HG03196 (cell line): ENCODE data around the gene PIH1D2.
"Not testable (repeated sequence)": the region's sequence is repeated elsewhere in the genome, so short reads cannot be mapped to it uniquely, and the experiment has no call there.

Experiments
- ATAC-seq: cut with Tn5 transposase; IDR thresholded peaks from one replicate; pipeline ENCODE4 v1.9.1; 2021; ENCODE audit not compliant: unreplicated experiment

PIH1D2 gene

DNA sequence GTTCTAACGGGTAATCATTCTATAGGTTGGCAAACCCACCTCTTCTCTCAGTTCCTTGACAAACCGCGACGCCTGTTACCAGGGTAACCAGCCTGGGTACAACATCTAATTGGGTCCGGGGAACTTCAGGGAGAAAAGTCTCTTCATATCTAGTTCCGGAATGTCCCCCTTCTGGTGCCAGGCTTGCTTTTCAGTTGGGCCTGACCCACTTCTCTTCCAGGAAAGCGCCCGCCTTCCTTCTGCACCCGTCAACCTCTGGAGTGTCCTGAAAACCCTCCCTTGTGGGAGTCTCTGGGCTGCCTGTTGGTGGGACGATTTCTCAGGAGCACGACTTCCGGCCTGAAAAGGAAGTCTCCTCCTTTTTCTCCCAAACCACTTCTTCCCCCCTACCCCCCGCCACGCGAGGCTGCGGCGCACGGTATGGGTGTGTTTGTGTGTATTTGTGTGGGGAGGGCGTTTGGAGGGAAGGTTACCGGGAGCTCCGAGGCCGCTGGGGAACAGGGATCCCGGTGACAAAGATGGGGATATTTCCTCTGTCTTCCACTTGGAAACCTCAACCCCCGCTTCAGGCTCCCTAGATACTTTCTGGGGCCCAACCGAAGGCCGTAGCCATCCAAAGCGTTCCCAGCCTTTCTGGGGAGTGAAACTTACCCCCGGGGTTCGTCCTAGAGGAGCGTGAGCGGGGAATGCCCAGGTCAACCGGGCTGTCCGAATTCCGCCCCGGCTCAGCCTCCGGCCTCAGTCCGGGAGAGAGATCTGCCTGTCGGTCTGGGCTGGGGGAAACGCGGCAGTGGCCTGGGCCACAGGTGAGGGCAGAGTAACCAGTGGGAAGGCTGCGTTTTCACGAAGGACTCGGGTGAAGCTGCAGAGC is at the start of gene PIH1D2, which contains the start of gene NKAPD1:
PIH1D2 (minus strand) TSS at position 77 of the 871 bp plus-strand sequence. CDS start 843 bp downstream, outside the sequence.
NKAPD1 (plus strand) TSS at position 359 of the 871 bp plus-strand sequence. CDS start 1,276 bp downstream, outside the sequence.
- peak; percentile 74 for ATAC-seq

DNA sequence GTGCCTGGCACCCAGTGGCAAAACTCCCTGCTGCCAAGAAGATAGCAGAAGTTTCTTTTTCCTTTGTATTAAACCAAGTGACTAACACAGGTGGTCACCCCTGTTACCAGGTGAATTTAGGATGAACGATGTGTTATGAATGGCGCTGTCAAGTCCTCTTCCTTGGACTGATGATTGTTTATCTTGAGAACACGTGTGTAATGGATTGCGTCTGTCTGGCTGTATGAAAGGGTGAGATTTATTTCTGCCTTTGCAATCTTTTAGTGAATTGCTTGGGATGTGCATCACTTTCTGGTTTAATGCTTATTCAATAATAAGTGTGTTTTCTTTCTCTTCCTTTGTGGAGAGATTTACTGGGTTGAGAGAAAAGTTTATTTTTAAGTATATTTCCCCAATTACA is 49.3 kb upstream of the PIH1D2 start:
- no peak for ATAC-seq

GRCh38 chr11:112121981-112122615 is 48.3 kb upstream of the PIH1D2 start:
- no peak for ATAC-seq

DNA sequence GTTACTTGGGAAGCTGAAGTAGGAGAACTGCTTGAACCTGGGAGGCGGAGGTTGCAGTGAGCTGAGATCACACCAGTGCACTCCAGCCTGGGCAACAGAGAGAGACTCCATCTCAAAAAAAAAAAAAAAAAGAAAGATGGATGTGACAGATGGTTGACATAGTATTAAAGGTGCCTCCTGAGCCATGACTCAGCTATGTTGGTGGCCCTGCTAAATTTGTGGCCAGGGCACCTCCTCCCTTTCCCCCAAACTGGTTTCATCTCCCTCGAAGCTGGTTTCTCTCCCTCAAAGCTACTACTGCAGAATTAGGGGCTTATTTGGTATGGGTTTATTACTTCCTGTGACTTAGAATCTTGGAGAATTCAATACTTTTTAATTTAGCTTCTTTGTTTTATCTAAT is 44.4 kb upstream of the PIH1D2 start:
- ATAC-seq, result no peak

DNA sequence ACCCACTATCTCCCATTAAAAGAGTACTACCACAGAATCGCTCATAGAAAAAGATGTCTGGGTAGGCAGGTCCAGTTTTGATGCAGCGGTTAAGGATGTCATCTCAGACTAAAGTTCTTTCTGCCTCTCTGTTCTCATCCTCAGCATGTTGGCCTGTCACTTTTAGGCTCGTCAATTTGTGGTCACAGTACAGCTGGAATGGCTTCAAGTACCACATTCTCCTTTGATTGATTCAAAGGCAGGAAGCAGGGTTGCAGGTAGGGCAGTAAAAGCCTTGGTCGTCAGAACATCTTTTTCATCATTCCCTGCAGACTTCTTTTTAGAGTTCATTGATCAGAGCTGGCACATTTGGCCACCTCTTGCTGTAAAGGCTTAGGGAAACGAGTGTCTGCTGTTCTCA is 41.6 kb upstream of the PIH1D2 start:
- ATAC-seq, result no peak

GRCh38 chr11:112114460-112114859 is 40.6 kb upstream of the PIH1D2 start:
- no peak for ATAC-seq

DNA sequence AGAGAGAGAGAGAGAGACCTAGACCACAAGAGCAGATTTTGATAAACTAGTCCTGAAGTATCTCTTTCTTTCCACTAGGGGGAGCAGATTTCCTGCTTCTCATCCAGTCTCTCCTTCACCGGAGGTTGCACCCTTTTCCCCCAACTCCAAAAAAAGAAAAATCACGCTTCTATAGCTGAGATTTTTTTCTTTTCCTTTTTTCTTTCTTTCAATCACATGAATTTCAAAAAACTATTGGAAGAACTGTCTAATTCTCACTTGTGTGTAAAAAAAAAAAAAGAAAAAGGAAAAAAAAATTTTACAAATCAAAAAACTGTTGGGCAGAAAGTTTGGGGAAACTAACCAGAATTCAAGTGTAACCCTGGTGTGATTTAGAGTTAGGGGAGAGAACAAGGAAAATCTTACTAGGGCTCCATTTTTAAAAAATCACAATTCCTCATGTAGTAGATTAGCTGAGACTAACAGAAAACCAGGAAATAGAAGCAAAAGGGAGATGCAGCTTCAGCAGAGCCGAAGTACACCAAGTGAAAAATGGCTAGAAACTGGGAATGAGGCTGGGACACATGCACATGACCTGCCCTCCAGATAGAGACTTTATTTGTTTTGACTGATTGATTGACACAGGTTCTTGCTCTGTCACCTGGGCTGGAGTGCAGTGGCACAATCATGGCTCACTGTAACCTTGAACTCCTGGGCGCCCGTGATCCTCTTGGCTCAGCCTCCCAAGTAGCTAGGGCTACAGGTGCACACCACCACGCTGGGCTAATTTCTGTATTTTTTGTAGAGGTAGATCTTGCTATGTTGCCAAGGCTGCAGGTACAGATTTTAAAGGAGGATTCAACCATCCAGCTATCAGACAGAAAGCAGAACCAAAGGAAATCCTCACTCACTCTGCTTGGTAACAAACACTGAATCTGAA is 40.0 kb upstream of the PIH1D2 start:
- no peak for ATAC-seq

- ATAC-seq, result no peak
Observed at GRCh38 chr11:112106070-112106469, 32.3 kb upstream of the PIH1D2 start.

- no peak for ATAC-seq
Observed at GRCh38 chr11:112103446-112103845, 29.6 kb upstream of the PIH1D2 start.

DNA sequence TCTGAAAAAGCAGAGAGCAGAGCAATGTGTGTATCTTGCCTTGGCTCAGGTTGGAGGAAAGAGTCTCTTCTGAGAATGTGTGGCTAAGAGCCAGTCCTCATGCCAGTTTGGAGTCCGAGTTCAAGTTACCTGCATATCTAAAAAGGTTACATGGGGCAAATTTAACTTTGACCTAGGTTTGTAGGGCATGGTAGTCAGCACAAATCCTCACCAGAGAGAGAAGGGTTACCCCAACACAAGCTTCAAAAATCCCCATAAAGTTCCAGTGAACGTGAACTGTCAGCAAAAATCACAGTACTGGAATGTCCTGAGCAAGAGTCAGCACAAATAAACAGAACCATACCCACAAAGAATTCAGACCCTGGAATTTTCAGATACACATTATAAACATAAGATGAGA is 26.6 kb upstream of the PIH1D2 start:
- ATAC-seq, result no peak

DNA sequence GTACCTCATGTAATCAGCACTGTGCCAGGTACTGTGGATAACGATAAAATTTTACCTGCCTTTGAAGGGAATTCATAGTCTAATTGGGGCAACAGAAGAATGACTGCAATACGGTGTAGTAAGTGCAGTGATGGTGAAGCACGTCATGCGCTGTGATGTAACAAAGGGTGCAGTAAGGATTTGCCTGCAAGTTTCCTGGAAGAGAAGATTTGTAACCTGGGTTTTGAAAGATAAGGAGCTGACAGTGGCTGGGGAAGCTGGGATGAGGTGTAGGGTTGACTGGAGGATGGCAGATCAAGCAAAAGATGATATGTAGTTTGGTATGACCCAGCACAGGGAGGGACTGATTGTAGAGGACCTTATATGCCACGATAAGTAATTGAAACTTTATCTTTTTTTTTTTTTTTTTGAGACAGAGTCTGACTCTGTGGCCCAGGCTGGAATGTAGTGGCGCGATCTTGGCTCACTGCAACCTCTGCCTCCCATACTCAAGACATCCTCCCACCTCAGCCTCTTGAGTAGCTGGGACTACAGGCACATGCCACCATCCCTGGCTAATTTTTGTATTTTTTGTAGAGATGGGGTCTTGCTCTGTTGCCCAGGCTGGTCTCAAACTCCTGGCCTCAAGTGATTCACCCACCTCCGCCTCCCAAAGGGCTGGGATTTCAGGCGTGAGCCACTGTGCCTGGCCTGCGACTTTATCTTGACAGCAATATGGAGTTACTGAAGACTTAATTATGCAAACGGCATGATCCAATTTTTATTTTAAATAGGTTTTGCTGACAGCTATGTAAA is 24.1 kb upstream of the PIH1D2 start:
- no peak for ATAC-seq

DNA sequence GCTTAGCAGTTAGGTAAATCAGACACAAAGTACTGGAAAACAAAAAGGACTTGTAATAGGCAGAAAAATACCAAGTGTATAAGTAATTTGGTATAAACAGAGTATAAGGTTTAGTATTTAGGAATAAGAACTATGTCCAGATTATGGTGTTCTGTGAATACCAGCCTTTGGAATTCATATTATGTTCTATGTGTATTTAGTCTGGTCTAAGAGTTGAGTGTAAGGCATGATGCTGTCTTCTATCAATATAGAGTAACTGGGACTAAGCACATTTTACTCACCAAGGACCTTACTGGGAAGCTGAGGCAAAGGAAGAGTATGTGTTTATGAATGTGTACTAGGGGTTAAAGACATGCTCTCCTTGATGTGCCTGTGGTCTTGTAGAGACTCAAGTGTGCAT is 22.4 kb upstream of the PIH1D2 start:
- ATAC-seq, result no peak

GRCh38 chr11:112095302-112095701 is 21.5 kb upstream of the PIH1D2 start:
- ATAC-seq, result not testable (repeated sequence)

DNA sequence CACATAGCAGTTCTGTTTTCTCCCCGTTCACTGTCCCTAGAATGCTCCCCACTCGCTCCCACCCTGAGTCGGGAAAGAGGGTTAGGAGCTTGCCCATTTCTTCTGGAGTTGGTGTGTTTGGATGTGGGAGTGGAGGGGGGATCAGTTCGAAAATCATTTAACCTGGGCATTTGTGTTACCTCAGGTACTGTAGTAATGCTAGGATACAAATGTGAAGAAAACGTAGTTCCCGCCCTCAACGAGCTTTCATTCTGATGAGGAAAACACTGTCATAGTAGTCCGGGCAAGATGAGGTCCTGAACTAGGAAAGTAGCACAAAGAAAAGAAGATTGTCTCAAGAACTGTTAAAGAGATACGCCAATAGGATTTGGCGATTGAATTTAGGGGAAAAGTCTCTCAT is 13.4 kb upstream of the PIH1D2 start:
- no peak for ATAC-seq

GRCh38 chr11:112086422-112087191 is 12.8 kb upstream of the PIH1D2 start, which contains the start of the genes SDHD and TIMM8B:
Gene SDHD (plus strand): TSS chr11:112086873. CDS start chr11:112086908, 35 bp downstream.
Gene TIMM8B (minus strand): TSS chr11:112086756. CDS start chr11:112086723, 33 bp downstream.
- peak; percentile 92 for ATAC-seq

DNA sequence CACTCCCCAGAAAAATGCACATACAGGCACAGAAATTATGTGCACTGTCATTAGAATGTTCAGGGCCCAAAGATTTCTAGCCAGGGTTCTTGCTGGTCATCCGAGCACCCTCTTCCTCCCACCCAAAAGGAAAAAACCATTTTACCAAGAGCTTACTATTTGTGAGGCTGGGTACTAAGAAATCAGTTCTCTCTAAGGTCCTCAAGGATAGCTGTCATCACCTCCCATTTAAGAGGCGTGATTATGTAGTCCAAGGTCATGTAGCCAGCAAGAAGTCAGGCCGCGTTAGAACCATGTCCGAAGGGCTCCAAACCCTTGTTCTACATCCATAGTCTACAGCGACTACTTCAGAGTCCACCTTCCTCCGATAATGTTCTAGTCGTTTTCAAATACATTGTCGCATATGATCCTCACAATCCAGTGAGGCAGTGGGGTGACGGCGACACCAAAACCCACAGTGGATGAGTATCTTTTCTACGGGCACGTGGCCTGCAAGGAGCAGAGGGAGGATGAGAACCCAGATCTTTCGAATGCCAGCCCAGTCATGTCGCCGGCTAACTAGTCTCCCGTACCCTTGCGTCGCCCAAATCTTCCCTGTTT is 12.1 kb upstream of the PIH1D2 start:
- ATAC-seq, result peak; percentile 26

DNA sequence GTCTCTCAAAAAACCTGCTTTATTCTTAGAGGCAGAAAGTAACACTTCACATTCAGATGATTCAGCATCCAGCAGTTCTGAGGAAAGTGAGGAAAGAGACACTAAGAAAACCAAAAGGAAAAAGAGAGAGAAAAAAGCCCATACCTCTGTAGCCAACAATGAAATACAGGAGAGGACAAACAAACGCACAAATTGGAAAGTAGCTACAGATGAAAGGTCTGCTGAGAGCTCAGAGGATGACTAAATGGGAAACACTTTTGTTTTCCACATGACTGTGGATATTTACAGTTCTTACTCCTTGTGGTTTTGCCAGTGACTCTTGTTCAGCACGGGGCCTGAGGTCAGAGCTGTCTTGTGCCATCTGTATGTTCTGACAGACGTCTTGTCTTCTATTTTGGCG is 8.9 kb upstream of the PIH1D2 start:
- ATAC-seq, result no peak

GRCh38 chr11:112062923-112063322 is 10.9 kb downstream of the PIH1D2 start:
- ATAC-seq, result no peak

DNA sequence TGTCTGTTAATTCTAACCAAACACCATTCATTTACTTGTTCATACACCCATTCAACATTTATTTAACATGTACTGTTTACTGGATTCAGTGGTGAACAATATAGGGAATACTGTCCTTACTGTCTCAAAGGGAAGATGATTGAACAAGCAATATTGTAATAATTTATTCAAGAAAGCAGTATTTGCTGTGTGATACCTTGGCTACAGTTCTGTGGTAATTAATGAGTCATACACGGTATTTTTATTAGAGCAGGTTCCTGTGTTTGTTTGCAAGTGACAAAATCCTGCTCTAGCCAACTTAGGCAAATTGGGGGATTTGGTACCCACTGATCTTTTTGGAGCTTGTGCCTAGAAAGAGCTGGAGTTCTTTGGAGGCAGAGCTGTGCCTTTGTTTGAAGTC is 15.7 kb downstream of the PIH1D2 start:
- ATAC-seq, result no peak
